HG03442 (cell line): Measurements from ENCODE around the gene EDEM1.

Source experiments
- ATAC-seq: cut with Tn5 transposase; IDR thresholded peaks from one replicate; pipeline ENCODE4 v1.9.1; 2021; ENCODE audit warnings: mild to moderate bottlenecking, moderate library complexity; ENCODE audit not compliant: unreplicated experiment

EDEM1 gene

DNA sequence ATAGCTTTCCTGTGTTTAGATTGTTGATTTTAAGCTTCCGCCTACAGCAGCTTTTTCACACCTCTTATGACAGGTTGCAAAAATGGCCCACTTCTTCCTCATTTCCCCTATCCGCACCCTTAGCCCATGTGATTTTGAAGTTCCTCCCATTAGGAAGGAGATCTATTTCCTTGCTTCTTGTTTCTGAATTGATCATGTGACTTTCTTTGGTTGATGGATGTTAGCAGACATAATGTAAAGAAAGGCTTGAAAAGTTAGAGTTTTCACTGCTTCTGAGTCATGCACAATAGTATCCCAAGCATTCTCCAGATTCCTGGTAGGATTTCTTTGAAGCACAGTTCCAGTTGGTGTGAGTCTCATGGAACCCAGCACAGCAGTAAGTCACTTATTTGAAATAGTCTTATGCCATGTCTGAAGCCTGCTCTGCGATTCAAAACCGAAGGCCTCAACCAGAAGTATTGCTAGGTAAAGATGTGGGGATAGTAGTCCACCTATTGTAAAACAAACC is 76.6 kb downstream of the EDEM1 start:
- ATAC-seq = no peak

DNA sequence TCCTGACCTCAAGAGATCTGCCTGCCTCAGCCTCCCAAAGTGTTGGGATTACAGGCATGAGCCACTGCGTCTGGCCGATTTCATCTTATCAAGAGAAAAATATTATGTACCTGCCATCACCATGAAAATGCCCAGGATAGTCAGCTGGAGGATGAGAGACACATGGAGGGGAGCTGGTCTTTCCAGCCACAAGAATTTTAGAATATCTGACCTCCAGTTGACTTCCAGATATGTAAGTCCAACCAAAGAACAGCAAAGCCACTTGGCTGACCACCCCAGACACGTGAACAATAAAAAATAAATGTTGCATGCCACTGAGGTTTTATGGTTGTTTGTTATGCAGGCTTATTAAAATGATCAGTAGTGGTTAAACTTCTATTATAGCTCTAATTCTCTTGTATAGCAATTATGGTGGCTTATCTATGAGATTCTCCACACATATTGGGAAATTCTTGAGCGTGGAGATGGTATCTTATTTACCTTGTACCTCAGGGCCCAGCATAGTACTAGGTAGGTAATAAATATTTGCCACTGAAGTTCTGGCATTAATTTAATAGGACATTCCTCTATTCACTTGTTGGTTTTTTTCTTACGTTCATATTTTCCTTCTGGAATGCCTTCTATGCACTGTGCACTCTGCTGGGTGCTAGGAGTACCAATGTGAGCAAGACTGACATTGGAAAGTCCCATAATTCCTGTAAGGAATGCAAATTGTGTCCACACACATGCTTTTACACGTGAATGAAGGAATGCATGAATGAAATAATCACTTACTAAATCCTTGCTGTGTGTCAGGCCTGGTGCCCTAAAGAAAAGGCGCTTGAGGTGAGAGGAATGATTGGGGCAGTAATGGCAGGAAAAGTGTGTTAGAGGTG is 77.6 kb downstream of the EDEM1 start:
- ATAC-seq = no peak

DNA sequence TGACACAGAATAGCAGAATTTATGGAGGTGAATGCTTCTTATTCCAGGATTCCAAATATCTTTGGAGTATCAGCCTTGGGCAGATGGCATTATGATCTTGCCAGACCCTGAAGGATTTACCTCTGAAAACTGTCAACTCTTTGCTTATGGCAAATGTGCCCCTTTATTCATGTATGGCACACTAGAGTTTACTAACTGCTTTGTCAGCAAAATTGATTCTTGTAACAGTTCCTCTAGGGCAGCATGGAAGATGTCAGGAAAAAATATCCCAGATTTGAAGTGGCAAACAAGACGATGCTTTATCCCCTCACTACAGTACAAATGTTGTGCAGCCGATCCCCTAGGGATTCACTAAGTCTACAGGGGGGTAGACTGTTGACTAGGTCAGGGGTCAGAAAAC is 79.7 kb downstream of the EDEM1 start:
- no peak for ATAC-seq

DNA sequence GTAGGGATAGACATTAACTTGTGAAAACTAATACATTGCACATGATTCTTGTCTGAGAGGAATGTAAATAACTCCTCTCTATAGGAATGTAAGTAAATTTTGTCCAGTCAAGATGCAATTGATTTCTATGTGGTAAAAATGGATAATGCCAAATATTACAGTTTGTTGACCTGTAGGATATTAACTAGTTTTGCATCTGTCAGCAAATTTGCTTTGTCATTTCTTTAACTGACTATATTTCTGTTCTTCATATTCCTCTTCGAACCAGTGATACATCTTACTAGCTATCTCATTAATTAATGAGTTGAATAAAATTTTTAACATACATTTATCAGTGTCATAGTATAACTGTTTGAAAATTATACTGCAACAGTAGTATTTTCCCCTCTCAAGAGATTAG is 80.4 kb downstream of the EDEM1 start:
- no peak for ATAC-seq
